Aorta (tissue), 5 donors: Measurements from ENCODE around the gene SGO2. TPM values are rescaled to one million over a fixed set of nuclear protein-coding genes. Genes with fewer than 3 reads are reported as not detected.

Source experiments
- ATAC-seq: fragments of 200-7000 bp; cut with Tn5 transposase; one replicate; pipeline ENCODE4 v1.9.1; 2022; ENCODE audit warnings: moderate library complexity; ENCODE audit not compliant: low FRiP score
- DNase-seq, 2 donors: peaks; one replicate each; pipeline ENCODE4 v3.0.0-alpha.2; 2020
- H3K27ac ChIP-seq, 2 donors: one replicate each; pipeline ENCODE4 v1.5.1; 2013; ENCODE audit warnings: low read length in 2 of 2, mild to moderate bottlenecking in 2 of 2, moderate library complexity in 2 of 2, control low read depth in 1 of 2, inconsistent platforms in 1 of 2, low read depth in 1 of 2
- H3K27me3 ChIP-seq, 2 donors: one replicate each; pipeline ENCODE4 v1.6.1; 2013; ENCODE audit warnings: control low read depth in 1 of 2, low read length in 1 of 2, mild to moderate bottlenecking in 1 of 2, moderate library complexity in 1 of 2; ENCODE audit not compliant: insufficient read depth in 2 of 2, control insufficient read depth in 1 of 2
- H3K36me3 ChIP-seq, 2 donors: one replicate each; pipeline ENCODE4 v1.6.1; 2013; ENCODE audit warnings: control low read depth in 1 of 2, low read length in 1 of 2, mild to moderate bottlenecking in 1 of 2; ENCODE audit not compliant: insufficient read depth in 2 of 2, control insufficient read depth in 1 of 2
- H3K4me1 ChIP-seq, 2 donors: one replicate each; pipeline ENCODE4 v1.6.1; 2013; ENCODE audit warnings: low read length in 2 of 2, control low read depth in 1 of 2, mild to moderate bottlenecking in 1 of 2, moderate library complexity in 1 of 2; ENCODE audit not compliant: insufficient read depth in 2 of 2, control insufficient read depth in 1 of 2
- H3K4me3 ChIP-seq, 2 donors: one replicate each; pipeline ENCODE4 v1.5.1; 2013; ENCODE audit warnings: low read length in 2 of 2, control low read depth in 1 of 2, mild to moderate bottlenecking in 1 of 2
- H3K9me3 ChIP-seq: one replicate; pipeline ENCODE4 v1.6.1; 2013; ENCODE audit warnings: mild to moderate bottlenecking, low read length; ENCODE audit not compliant: control insufficient read depth
- WGBS, 2 donors: extraction: QIAGEN DNeasy Blood & Tissue Kit; methylation state at CpG; one replicate each; pipeline ENCODE4 v1.1.7; 2013; 5-methylcytosine and 5-hydroxymethylcytosine counted together
- intact Hi-C, 2 donors: fragments of 100-400 bp; cut with DNase I; formaldehyde crosslinking; loops; one replicate each; pipeline versions ENCODE4 v1.14.2 to v1.15.0; 2022
- polyA plus RNA-seq, 2 donors: library from polyadenylated mRNA; stranded (reverse); fragments of 200-250 nt; gene quantifications; one replicate each; pipeline ENCODE4 v1.2.3, GENCODE V29; 2013
- total RNA-seq, 2 donors: library from RNA; stranded (reverse); fragmentation: NEBNext Ultra II Directional; extraction: Animal tissue kit (Norgen Biotek cat#: 25700); gene quantifications; one replicate each; pipeline ENCODE4 v1.2.1, GENCODE V29; 2021
- donor health status: healthy with polysubstance abuse.
- donor health status: Bipolar disorder and iron deficiency.
- donor health status: DM: no; HTN: no; CAD: no.
- donor health status: DM: no; HTN: no; CAD: no.
- donor health status: DM: yes; HTN: yes; CAD: no.

SGO2 gene
- total and polyA plus RNA-seq, 4 donors = 1.00 to 3.2 (median 1.5) TPM

- intact Hi-C loops = no loop called here
- no peak overlapping the region for H3K4me3 ChIP-seq
- 89 to 94% methylated on average over 2 of the region's 2 CpGs for WGBS, 2 donors
- H3K9me3 ChIP-seq = no peaks in the 10 kb centered on the region
- no peak for ATAC-seq
- H3K36me3 ChIP-seq = peaks cover 0 to 4% of the 10 kb centered on the region in 2 donors
- peaks cover 0 to 1% of the 10 kb centered on the region in 2 donors for H3K27me3 ChIP-seq
- H3K27ac ChIP-seq = no peak overlapping the region
- H3K4me1 ChIP-seq = no peaks in the 10 kb centered on the region
- DNase-seq = no peak
Observed at GRCh38 chr2:200507179-200507578, 18.8 kb upstream of the SGO2 start.

DNA sequence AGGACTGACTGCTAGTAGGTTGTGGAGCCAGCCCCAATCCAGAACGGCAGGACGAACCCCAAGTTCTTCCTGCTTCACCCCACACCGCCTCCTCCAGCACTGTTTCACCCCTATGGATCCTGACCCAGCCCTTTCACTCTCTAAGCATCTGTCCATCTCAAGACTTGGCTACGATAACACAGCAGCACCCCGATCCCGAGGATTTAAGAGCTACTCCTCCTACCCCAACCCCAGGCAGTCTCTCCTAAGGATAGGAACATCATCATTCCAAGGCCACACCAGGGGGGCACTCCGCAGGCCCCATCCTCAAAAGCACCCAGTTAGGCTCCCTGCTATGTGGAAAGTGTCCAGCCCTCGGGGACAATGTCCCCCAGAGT, 16.8 kb upstream of the SGO2 start:
- DNase-seq (no peak), ATAC-seq (peak; percentile 3)
- no peaks in the 10 kb centered on the region for H3K4me1 ChIP-seq
- intact Hi-C loops = no loop called here
- peak overlapping the region; percentile 79 to 89 for H3K4me3 ChIP-seq
- peaks cover 0 to 4% of the 10 kb centered on the region in 2 donors for H3K36me3 ChIP-seq
- H3K27ac ChIP-seq = peak overlapping the region; percentile 1 to 73
- peaks cover 0 to 1% of the 10 kb centered on the region in 2 donors for H3K27me3 ChIP-seq
- no peaks in the 10 kb centered on the region for H3K9me3 ChIP-seq
- 24 to 29% methylated on average over 8 of the region's 8 CpGs for WGBS, 2 donors

GRCh38 chr2:200509612-200510433, 16.2 kb upstream of the SGO2 start, which contains the start of gene KCTD18:
Gene KCTD18 (minus strand): TSS chr2:200510068. CDS start chr2:200507016, 3,052 bp downstream.
- Histone ChIP-seq H3K36me3 (peaks cover 0 to 4% of the 10 kb centered on the region in 2 donors), H3K4me1 (no peaks in the 10 kb centered on the region), H3K27me3 (peaks cover 0 to 1% of the 10 kb centered on the region in 2 donors), H3K27ac (peak within 1 kb of the TSS; percentile 33 to 73), H3K4me3 (peak within 1 kb of the TSS; percentile 79 to 89), H3K9me3 (no peaks in the 10 kb centered on the region)
- intact Hi-C loops = no loop called here
- 1% methylated on average over 63 to 78 of the region's 78 CpGs for WGBS, 2 donors
- peak; percentile 96 to 98 for DNase-seq
- peak; percentile 98 for ATAC-seq

- Histone ChIP-seq H3K4me1 (no peaks in the 10 kb centered on the region), H3K36me3 (no peaks in the 10 kb centered on the region), H3K4me3 (no peak overlapping the region), H3K27ac (no peak overlapping the region), H3K9me3 (no peaks in the 10 kb centered on the region), H3K27me3 (peaks cover 0 to 1% of the 10 kb centered on the region in 2 donors)
- ATAC-seq (no peak), DNase-seq (no peak)
- WGBS, 2 donors = 18 to 21% methylated on average over 1 of the region's 1 CpG
- intact Hi-C loops = no loop called here
Observed at GRCh38 chr2:200515155-200515554, 10.9 kb upstream of the SGO2 start.

DNA sequence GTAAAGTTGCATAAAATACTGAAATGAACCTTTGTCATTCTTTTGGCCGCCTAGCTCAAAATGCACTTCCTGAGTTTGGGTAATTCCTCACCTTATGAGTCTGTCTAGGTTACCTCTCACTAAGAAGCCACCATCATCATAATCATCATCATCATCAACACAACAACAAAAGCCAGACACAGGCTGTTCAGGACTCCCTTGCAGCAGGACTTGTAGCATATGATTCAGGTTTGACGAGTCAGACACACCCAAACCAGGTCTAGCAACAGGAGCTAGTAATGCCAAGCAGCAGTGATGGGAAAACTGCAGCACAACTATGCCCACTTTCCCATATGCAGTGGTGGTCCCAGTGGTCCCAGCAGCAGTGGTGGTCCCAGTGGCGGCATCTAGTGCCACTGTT, 2.8 kb upstream of the SGO2 start:
- Histone ChIP-seq H3K9me3 (peaks cover 1% of the 10 kb centered on the region), H3K4me3 (no peak overlapping the region), H3K27me3 (no peaks in the 10 kb centered on the region), H3K36me3 (no peaks in the 10 kb centered on the region), H3K27ac (no peak overlapping the region), H3K4me1 (no peaks in the 10 kb centered on the region)
- intact Hi-C loops = no loop called here
- ATAC-seq = no peak
- 77 to 79% methylated on average over 3 of the region's 3 CpGs for WGBS, 2 donors
- DNase-seq = no peak

- no peak overlapping the region for H3K4me3 ChIP-seq
- no peaks in the 10 kb centered on the region for H3K4me1 ChIP-seq
- no peaks in the 10 kb centered on the region for H3K27me3 ChIP-seq
- intact Hi-C loops = no loop called here
- H3K9me3 ChIP-seq = peaks cover 1% of the 10 kb centered on the region
- ATAC-seq = no peak
- no peaks in the 10 kb centered on the region for H3K36me3 ChIP-seq
- H3K27ac ChIP-seq = no peak overlapping the region
- no peak for DNase-seq
- 61 to 68% methylated on average over 2 of the region's 2 CpGs for WGBS, 2 donors
Observed at GRCh38 chr2:200523604-200524003, 2.4 kb upstream of the SGO2 start.

- Histone ChIP-seq H3K27me3 (no peaks in the 10 kb centered on the region), H3K36me3 (no peaks in the 10 kb centered on the region), H3K4me3 (no peak overlapping the region), H3K27ac (no peak overlapping the region), H3K4me1 (no peaks in the 10 kb centered on the region), H3K9me3 (peaks cover 1% of the 10 kb centered on the region)
- DNase-seq (no peak), ATAC-seq (no peak)
- whole genome bisulfite sequencing, 2 donors = 69 to 76% methylated on average over 2 of the region's 2 CpGs
- intact Hi-C loops = no loop called here
Observed at GRCh38 chr2:200525066-200525465, 941 bp upstream of the SGO2 start.

GRCh38 chr2:200525551-200525881, 491 bp upstream of the SGO2 start:
- Histone ChIP-seq H3K4me3 (peak overlapping the region; percentile 41 to 43), H3K27me3 (no peaks in the 10 kb centered on the region), H3K9me3 (peaks cover 1% of the 10 kb centered on the region), H3K36me3 (no peaks in the 10 kb centered on the region), H3K27ac (no peak overlapping the region), H3K4me1 (no peaks in the 10 kb centered on the region)
- ATAC-seq = no peak
- intact Hi-C loops = no loop called here
- no peak for DNase-seq
- 18 to 21% methylated on average over 7 of the region's 7 CpGs for WGBS, 2 donors

DNA sequence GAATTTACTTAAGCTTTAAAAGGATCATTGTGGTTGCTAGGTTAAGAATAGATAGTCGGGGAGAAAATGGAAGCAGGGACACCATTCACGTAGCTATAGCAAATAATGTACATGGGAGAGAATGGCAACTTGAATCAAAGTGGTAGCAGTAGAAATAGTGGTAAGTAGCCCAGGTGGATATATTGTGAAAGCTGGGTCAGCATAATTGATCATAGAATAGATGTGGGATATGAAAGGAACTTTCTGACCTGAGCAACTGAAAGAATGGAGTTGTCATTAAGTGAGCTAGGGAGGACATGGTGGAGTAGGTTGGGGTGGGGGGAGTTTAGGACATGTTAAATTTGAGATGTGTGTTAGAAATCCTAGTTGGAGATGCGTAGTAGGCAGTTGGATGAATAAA, 2.2 kb downstream of the SGO2 start:
- H3K4me3 ChIP-seq = no peak overlapping the region
- DNase-seq (no peak), ATAC-seq (no peak)
- no peak overlapping the region for H3K27ac ChIP-seq
- intact Hi-C loops = no loop called here
- no peaks in the 10 kb centered on the region for H3K36me3 ChIP-seq
- WGBS, 2 donors = 87 to 93% methylated on average over 3 of the region's 3 CpGs
- H3K27me3 ChIP-seq = no peaks in the 10 kb centered on the region
- no peaks in the 10 kb centered on the region for H3K4me1 ChIP-seq
- peaks cover 1% of the 10 kb centered on the region for H3K9me3 ChIP-seq
